ENCODE data around the gene SKAP1. TPM values are rescaled to one million over a fixed set of nuclear protein-coding genes. Genes with fewer than 3 reads are reported as not detected.

Gene SKAP1
- total RNA-seq, 1 donor from 2014 or later: 25.3 TPM

DNA sequence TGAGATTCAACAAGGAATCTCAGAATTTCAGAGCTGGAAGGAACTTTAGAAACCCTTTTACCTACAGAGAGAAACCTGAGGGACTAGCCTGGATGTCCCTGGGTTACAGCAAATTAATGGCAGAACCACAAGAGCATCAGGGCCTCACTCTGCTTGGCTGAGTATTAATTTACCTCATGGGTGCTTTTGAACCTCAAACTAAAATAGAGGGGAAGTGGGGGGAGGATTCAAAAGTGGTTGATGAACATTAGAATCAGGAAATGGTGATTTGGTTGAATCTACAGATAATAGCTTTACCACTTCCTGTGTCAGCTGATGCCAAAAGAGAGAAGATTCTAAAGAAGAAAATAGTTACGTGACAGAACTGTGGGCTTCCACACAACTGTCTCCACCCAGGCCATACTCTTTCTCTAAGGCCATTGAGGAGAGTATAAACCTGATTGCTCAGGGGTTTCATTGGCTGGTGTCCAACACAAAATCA lies 11.3 kb upstream of the SKAP1 start:
- DNase-seq (no peak), ATAC-seq (ENCODE audit: low read depth) (peak; percentile 75)
- Mint-ChIP-seq H3K9me3 (peaks cover 6% of the 10 kb centered on the region), H3K4me1 (peaks cover 88% of the 10 kb centered on the region), H3K4me3 (peak overlapping the region; percentile 55), H3K27ac (peak overlapping the region; percentile 92), H3K27me3 (peaks cover 5% of the 10 kb centered on the region), H3K36me3 (ENCODE audit: low read depth) (no peaks in the 10 kb centered on the region)
- ChIA-PET POLR2A (interaction anchor here (0.8 to 1.3 kb wide), 5 partner anchors 9 to 400 kb away, joined by 3 to 5 read pairs (median 4); no protein-coding TSS in a partner anchor), CTCF (interaction anchor here (0.5 to 1.8 kb wide), 3 partner anchors 12 to 133 kb away, joined by 3 to 4 read pairs (median 3); no protein-coding TSS in a partner anchor)
- TF ChIP-seq CTCF (IDR thresholded peaks at IDR 0.05): no peak
- intact Hi-C loops (cut with micrococcal nuclease): loop anchor here (1.0 kb wide), 2 partner anchors 16 to 28 kb away; no protein-coding TSS in a partner anchor

- H3K9me3 Mint-ChIP-seq: peaks cover 6% of the 10 kb centered on the region
- CTCF ChIA-PET: interaction anchor here (1.5 to 2.4 kb wide), 4 partner anchors 13 to 132 kb away, joined by 3 to 12 read pairs (median 5); no protein-coding TSS in a partner anchor
Observed at GRCh38 chr17:48440669-48441068, 10.7 kb upstream of the SKAP1 start.

DNA sequence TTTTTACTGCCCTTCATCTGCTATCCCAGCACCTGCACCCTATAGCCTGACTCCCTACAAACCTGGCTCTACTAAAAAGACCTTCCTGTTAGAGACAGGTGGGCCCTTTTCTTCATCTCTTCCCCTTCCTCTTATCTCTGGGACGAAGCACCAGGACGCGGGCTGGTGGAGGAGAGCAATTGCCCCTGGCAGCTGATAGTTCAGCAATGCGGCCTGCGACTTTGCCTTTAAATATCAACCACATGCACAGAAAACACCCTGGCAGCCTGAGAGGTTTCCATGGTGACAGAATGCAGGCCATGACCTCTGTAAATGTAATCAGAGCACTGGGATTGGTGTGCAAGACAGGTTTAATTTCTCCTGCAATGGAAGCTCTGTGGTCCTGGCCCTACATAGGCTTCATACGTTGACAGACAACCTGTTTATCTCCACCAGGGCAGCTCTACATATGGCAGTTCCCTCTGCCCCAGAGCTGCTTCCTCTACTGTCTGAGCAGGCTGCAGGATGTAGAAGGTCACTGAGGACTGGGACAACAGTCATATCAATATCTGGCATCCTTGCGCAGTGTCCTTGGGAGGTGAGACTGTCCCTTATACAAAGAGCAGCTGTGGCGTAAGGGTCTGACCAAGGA lies 10.0 kb upstream of the SKAP1 start:
- peaks cover 5% of the 10 kb centered on the region for H3K27me3 Mint-ChIP-seq
- peak overlapping the region; percentile 92 for H3K27ac Mint-ChIP-seq
- peak overlapping the region; percentile 50 for H3K4me3 Mint-ChIP-seq
- H3K4me1 Mint-ChIP-seq: peaks cover 75% of the 10 kb centered on the region
- ChIA-PET CTCF (interaction anchor here (1.3 to 2.4 kb wide), 4 partner anchors 9 to 89 kb away, joined by 3 to 12 read pairs (median 5); no protein-coding TSS in a partner anchor), POLR2A (interaction anchor here (0.5 to 2.0 kb wide), 7 partner anchors 9 to 1305 kb away, joined by 3 to 14 read pairs (median 4); partner anchors contain the start of gene SKAP1)
- H3K36me3 Mint-ChIP-seq (ENCODE audit: low read depth): no peaks in the 10 kb centered on the region
- TF ChIP-seq CTCF (IDR thresholded peaks at IDR 0.05): no peak
- no peak for DNase-seq
- H3K9me3 Mint-ChIP-seq: peaks cover 6% of the 10 kb centered on the region
- peak; percentile 13 for ATAC-seq (ENCODE audit: low read depth)
- intact Hi-C loops (cut with micrococcal nuclease): loop anchor here (1.0 kb wide), 1 partner anchor 10 kb away; the partner anchor contains the start of gene SKAP1

More at GRCh38 chr17:48440669-48441068, 10.7 kb upstream of the SKAP1 start:
- Mint-ChIP-seq H3K36me3 (ENCODE audit: low read depth) (no peaks in the 10 kb centered on the region), H3K27ac (peak overlapping the region; percentile 92), H3K27me3 (peaks cover 5% of the 10 kb centered on the region), H3K4me3 (peak overlapping the region; percentile 55), H3K4me1 (peaks cover 82% of the 10 kb centered on the region)
- no peak for ATAC-seq (ENCODE audit: low read depth)
- intact Hi-C loops (cut with micrococcal nuclease): loop anchor here (1.0 kb wide), 3 partner anchors 10 to 27 kb away; partner anchors contain the start of gene SKAP1
- POLR2A ChIA-PET: interaction anchor here (0.6 to 2.0 kb wide), 5 partner anchors 8 to 1304 kb away, joined by 3 to 14 read pairs (median 5); partner anchors contain the start of gene SKAP1
- TF ChIP-seq CTCF (IDR thresholded peaks at IDR 0.05): no peak
- no peak for DNase-seq

GRCh38 chr17:48439110-48439850 lies 9.3 kb upstream of the SKAP1 start:
- H3K4me1 Mint-ChIP-seq: peaks cover 72% of the 10 kb centered on the region
- peak overlapping the region; percentile 50 for H3K4me3 Mint-ChIP-seq
- H3K27me3 Mint-ChIP-seq: peaks cover 4% of the 10 kb centered on the region
- POLR2A ChIA-PET: interaction anchor here (0.5 to 2.0 kb wide), 7 partner anchors 8 to 174 kb away, joined by 3 to 14 read pairs (median 4); partner anchors contain the start of gene SKAP1
- CTCF ChIA-PET: interaction anchor here (0.5 to 2.4 kb wide), 5 partner anchors 9 to 342 kb away, joined by 3 to 12 read pairs (median 4); no protein-coding TSS in a partner anchor
- intact Hi-C loops (cut with micrococcal nuclease): no loop called here
- no peak for TF ChIP-seq CTCF (IDR thresholded peaks at IDR 0.05)
- DNase-seq: no peak
- H3K9me3 Mint-ChIP-seq: peaks cover 6% of the 10 kb centered on the region
- no peaks in the 10 kb centered on the region for H3K36me3 Mint-ChIP-seq (ENCODE audit: low read depth)
- peak; percentile 51 for ATAC-seq (ENCODE audit: low read depth)
- peak overlapping the region; percentile 92 for H3K27ac Mint-ChIP-seq
